Activated T-cell treated with anti-CD3 and anti-CD28 coated beads, Interleukin-2, amount 50 U/mL, for 4 hours (primary cell): Measurements from ENCODE around the gene NETO2. TPM values are rescaled to one million over a fixed set of nuclear protein-coding genes. Genes with fewer than 3 reads are reported as not detected.
A peak's percentile ranks its signal among the peaks of the same experiment; 100 is the strongest.
"Not testable (repeated sequence)": the region's sequence is repeated elsewhere in the genome, so short reads cannot be mapped to it uniquely, and the experiment has no call there.

Experiments used
- ATAC-seq, 2 donors: fragments of 200-7000 bp; cut with Tn5 transposase; one replicate each; pipeline ENCODE4 v1.10.0; 2021
- DNase-seq: peaks from one replicate; pipeline ENCODE4 v3.0.0-alpha.2; 2020
- H3K27me3 Mint-ChIP-seq: one replicate; pipeline ENCODE4 v1.8.0; 2021; ENCODE audit warnings: low read depth, mixed read lengths
- H3K36me3 Mint-ChIP-seq: one replicate; pipeline ENCODE4 v1.8.0; 2022; ENCODE audit warnings: mixed read lengths; ENCODE audit not compliant: insufficient read depth
- H3K4me1 Mint-ChIP-seq: one replicate; pipeline ENCODE4 v1.8.0; 2021; ENCODE audit warnings: low read depth, mixed read lengths
- H3K4me3 Mint-ChIP-seq: one replicate; pipeline ENCODE4 v1.8.0; 2021; ENCODE audit warnings: mild to moderate bottlenecking, moderate library complexity, mixed read lengths
- H3K9me3 Mint-ChIP-seq: one replicate; pipeline ENCODE4 v1.8.0; 2021; ENCODE audit warnings: mixed read lengths
- total RNA-seq, 3 donors: library from RNA; stranded (reverse); gene quantifications; one replicate each; pipeline ENCODE4 v1.2.1, GENCODE V29; 2021

Gene NETO2, protein sequence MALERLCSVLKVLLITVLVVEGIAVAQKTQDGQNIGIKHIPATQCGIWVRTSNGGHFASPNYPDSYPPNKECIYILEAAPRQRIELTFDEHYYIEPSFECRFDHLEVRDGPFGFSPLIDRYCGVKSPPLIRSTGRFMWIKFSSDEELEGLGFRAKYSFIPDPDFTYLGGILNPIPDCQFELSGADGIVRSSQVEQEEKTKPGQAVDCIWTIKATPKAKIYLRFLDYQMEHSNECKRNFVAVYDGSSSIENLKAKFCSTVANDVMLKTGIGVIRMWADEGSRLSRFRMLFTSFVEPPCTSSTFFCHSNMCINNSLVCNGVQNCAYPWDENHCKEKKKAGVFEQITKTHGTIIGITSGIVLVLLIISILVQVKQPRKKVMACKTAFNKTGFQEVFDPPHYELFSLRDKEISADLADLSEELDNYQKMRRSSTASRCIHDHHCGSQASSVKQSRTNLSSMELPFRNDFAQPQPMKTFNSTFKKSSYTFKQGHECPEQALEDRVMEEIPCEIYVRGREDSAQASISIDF
- total RNA-seq = 10 to 100 TPM; 22.5 to 28.5 (median 25.7) TPM

DNA sequence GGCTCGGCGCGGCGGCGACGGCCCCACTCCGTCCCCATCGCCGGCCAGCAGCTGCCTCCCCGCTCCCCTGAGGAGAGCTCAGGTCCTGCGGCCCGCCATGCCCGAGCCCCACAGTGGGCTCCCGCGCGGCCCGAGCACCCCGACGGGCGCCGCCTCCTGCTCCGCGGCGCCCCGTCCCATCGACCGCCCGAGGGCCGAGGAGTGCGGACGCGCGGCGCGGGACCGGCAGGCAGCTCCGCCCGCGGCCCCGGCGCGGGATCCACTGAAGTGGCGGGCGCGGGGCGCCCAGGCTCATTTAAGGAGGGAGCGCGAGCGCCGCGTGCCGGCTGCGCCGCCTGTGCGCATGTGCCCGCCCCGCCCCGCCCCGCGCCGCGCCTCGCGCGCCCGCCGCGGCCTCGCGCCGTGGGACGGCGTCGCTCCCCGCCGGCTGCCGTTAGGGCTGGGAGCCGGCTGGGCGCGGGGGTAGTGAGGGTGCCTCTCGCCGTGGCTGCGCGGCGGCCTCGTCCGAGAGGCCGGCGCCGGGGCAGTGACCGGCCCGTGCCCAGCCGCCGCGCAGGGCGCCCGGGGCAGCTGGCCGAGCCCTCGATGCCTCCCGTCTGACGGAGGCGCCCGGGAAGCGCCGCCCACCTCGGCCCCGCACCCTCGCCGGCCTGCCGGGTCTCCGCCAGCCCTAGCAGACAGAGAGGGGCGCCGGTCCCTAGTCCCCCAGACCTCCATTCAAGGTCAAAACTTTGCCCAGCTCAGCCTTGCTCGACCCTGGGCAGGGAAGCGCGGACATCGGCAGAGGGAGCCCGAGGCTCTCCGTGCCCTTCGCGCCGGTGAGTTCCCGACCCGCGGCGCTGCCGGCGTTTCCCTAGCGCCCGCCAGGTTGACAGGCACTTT lies at the start of gene NETO2:
NETO2 (minus strand) TSS at position 269 of the 882 bp plus-strand sequence. CDS start 333 bp downstream, outside the sequence.
- peak; percentile 78 for ATAC-seq
- H3K36me3 Mint-ChIP-seq = no peaks in the 10 kb centered on the region

GRCh38 chr16:47182318-47182717 lies 38.6 kb upstream of the NETO2 start:
- Mint-ChIP-seq H3K9me3 (no peaks in the 10 kb centered on the region), H3K36me3 (peaks cover 20% of the 10 kb centered on the region)

More for the DNA sequence above, at the start of gene NETO2:
- peak within 1 kb of the TSS; percentile 76 for H3K4me3 Mint-ChIP-seq
- DNase-seq = peak; percentile 60
- H3K4me1 Mint-ChIP-seq = peaks cover 22% of the 10 kb centered on the region
- H3K27me3 Mint-ChIP-seq = peaks cover 29% of the 10 kb centered on the region
- no peaks in the 10 kb centered on the region for H3K9me3 Mint-ChIP-seq

DNA sequence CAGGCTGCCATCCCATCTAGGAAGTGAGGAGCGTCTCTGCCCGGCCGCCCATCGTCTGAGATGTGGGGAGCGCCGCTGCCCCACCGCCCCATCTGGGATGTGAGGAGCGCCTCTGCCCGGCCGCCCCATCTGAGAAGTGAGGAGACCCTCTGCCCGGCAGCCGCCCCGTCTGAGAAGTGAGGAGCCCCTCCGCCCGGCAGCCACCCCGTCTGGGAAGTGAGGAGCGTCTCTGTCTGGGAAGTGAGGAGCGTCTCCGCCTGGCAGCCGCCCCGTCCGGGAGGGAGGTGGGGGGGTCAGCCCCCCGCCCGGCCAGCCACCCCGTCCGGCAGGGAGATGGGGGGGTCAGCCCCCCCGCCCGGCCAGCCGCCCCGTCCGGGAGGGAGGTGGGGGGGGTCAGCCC lies 37.3 kb upstream of the NETO2 start:
- H3K4me1 Mint-ChIP-seq, H3K9me3 Mint-ChIP-seq, ATAC-seq, H3K4me3 Mint-ChIP-seq, H3K27me3 Mint-ChIP-seq, DNase-seq: not testable (repeated sequence)
- peaks cover 20% of the 10 kb centered on the region for H3K36me3 Mint-ChIP-seq

More at GRCh38 chr16:47182318-47182717, 38.6 kb upstream of the NETO2 start:
- Mint-ChIP-seq H3K4me1 (no peaks in the 10 kb centered on the region), H3K27me3 (no peaks in the 10 kb centered on the region), H3K4me3 (no peak overlapping the region)
- DNase-seq (no peak), ATAC-seq (no peak)

DNA sequence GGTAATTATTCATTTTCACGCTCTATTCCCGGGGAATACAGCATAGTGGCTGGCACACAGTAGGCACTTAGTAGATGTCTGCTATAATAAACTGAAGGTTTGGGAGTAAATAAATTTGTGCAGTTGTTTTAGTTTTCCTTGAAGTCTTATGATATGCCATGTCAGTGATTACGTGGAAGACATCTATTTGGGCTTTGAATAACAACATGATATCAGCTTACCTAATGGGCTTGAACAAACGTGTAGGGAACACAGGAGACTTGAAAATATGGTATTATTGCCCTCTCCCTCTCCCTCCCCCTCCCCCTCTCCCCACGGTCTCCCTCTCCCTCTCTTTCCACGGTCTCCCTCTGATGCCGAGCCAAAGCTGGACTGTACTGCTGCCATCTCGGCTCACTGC lies 36.3 kb upstream of the NETO2 start:
- Mint-ChIP-seq H3K36me3 (peaks cover 24% of the 10 kb centered on the region), H3K27me3 (no peaks in the 10 kb centered on the region), H3K4me1 (no peaks in the 10 kb centered on the region), H3K9me3 (no peaks in the 10 kb centered on the region), H3K4me3 (no peak overlapping the region)
- ATAC-seq = no peak
- DNase-seq = no peak

DNA sequence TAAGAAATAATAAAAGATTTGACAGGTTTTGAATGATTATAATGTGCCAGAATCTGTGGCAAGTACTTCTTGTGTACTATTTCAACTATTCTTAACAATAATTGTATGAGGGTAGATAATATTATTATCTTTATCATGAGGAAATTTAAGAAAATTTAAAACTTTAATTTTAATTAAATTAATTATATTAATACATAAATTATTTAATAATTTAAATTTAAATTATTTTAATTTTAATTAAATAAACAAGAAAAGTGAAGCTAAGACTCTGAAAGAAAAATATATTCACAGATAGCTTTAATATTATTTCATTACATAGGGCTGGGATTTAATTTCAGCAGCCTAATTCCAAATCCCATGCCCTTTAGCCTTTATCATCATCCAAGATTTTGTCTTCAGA lies 31.4 kb upstream of the NETO2 start:
- no peak for ATAC-seq
- H3K4me1 Mint-ChIP-seq = no peaks in the 10 kb centered on the region
- H3K36me3 Mint-ChIP-seq = peaks cover 17% of the 10 kb centered on the region
- no peak overlapping the region for H3K4me3 Mint-ChIP-seq
- no peaks in the 10 kb centered on the region for H3K27me3 Mint-ChIP-seq
- H3K9me3 Mint-ChIP-seq = no peaks in the 10 kb centered on the region
- no peak for DNase-seq

GRCh38 chr16:47162670-47163420 lies 19.1 kb upstream of the NETO2 start:
- Mint-ChIP-seq H3K9me3 (no peaks in the 10 kb centered on the region), H3K4me3 (no peak overlapping the region), H3K27me3 (no peaks in the 10 kb centered on the region), H3K4me1 (no peaks in the 10 kb centered on the region), H3K36me3 (peaks cover 15% of the 10 kb centered on the region)
- DNase-seq (no peak), ATAC-seq (no peak)

DNA sequence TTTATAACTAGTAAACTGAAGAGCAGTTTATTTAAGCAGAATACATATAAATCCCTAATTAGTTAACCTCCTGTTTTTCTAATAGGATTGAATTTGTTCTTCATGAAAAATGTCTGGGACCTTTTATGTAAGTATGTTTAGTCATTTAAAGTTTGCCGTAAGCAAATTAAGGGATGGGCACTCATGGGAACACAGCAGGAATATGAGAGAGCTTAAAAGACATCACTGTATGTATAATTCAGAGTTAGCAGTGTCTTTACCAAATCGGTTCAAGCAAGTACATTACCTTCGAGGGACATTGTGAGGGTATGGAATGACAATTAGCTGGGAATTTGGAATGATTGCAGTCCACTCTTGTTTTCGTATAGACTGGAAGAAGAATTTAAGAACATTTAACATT lies 17.7 kb upstream of the NETO2 start:
- Mint-ChIP-seq H3K27me3 (no peaks in the 10 kb centered on the region), H3K4me3 (no peak overlapping the region), H3K36me3 (peaks cover 20% of the 10 kb centered on the region), H3K4me1 (no peaks in the 10 kb centered on the region), H3K9me3 (no peaks in the 10 kb centered on the region)
- DNase-seq (no peak), ATAC-seq (no peak)

- H3K9me3 Mint-ChIP-seq = no peaks in the 10 kb centered on the region
- no peaks in the 10 kb centered on the region for H3K4me1 Mint-ChIP-seq
- H3K27me3 Mint-ChIP-seq = no peaks in the 10 kb centered on the region
- no peak overlapping the region for H3K4me3 Mint-ChIP-seq
- ATAC-seq (no peak), DNase-seq (no peak)
- peaks cover 25% of the 10 kb centered on the region for H3K36me3 Mint-ChIP-seq
These were observed 16.7 kb upstream of the NETO2 start for GRCh38 chr16:47160422-47160821.

- no peak for ATAC-seq
- Mint-ChIP-seq H3K27me3 (no peaks in the 10 kb centered on the region), H3K4me3 (no peak overlapping the region)
These were observed 15.2 kb upstream of the NETO2 start for GRCh38 chr16:47158992-47159391.

GRCh38 chr16:47156680-47157215 lies 13.0 kb upstream of the NETO2 start:
- Mint-ChIP-seq H3K4me3 (no peak overlapping the region), H3K36me3 (peaks cover 47% of the 10 kb centered on the region), H3K27me3 (no peaks in the 10 kb centered on the region), H3K4me1 (no peaks in the 10 kb centered on the region), H3K9me3 (peaks cover 16% of the 10 kb centered on the region)
- no peak for DNase-seq
- no peak for ATAC-seq

More at GRCh38 chr16:47158992-47159391, 15.2 kb upstream of the NETO2 start:
- peaks cover 26% of the 10 kb centered on the region for H3K36me3 Mint-ChIP-seq
- H3K4me1 Mint-ChIP-seq = no peaks in the 10 kb centered on the region
- DNase-seq = no peak
- no peaks in the 10 kb centered on the region for H3K9me3 Mint-ChIP-seq

- H3K4me3 Mint-ChIP-seq, ATAC-seq, H3K27me3 Mint-ChIP-seq, DNase-seq, H3K4me1 Mint-ChIP-seq: not testable (repeated sequence)
- H3K36me3 Mint-ChIP-seq = peaks cover 41% of the 10 kb centered on the region
- H3K9me3 Mint-ChIP-seq = peaks cover 23% of the 10 kb centered on the region
These were observed 8.8 kb upstream of the NETO2 start for GRCh38 chr16:47152501-47152900.

DNA sequence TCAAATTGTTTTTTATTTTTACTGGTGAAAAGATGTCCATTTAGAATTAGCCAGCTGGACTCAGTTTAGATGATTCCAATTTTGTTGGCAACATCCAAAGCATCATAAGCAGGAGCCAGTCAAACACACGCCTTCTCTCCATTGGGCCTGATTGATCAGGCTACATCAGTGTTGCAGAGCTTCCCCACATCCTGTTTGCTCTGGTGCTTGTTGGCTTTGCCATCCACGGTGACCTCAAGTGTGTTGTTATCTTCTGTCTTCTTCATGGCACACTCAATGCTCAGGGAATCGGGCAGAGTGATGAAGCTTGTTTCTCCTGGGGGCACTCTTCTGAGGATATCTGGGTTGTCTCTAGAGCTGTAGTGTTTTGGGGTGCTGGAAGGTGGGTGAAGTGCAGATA lies 6.3 kb upstream of the NETO2 start:
- peaks cover 29% of the 10 kb centered on the region for H3K36me3 Mint-ChIP-seq
- H3K27me3 Mint-ChIP-seq = peaks cover 5% of the 10 kb centered on the region
- ATAC-seq (no peak), DNase-seq (no peak)
- H3K4me1 Mint-ChIP-seq = peaks cover 2% of the 10 kb centered on the region
- peaks cover 23% of the 10 kb centered on the region for H3K9me3 Mint-ChIP-seq
- no peak overlapping the region for H3K4me3 Mint-ChIP-seq

DNA sequence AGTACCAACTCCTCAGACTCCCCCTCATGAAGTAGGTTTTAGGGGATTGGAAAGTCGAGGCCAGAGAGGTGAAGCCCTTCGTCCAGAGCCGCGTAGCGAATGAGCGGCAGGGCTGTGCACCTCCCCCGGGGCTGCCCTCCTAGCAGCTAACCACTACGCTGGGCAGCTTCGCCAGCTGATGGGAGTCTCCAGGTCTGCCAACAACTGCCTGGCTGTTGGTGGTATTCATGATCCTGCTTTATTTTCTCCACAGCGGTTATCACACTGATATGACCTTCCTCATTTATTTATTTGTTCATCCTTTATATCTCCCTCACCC lies 773 bp upstream of the NETO2 start:
- Mint-ChIP-seq H3K4me3 (peak overlapping the region; percentile 76), H3K36me3 (no peaks in the 10 kb centered on the region), H3K9me3 (no peaks in the 10 kb centered on the region), H3K4me1 (peaks cover 22% of the 10 kb centered on the region), H3K27me3 (peaks cover 29% of the 10 kb centered on the region)
- DNase-seq = no peak
- ATAC-seq = no peak
